BJ (cell line): ENCODE results near the gene SLC39A13. TPM values are rescaled to one million over a fixed set of nuclear protein-coding genes. Genes with fewer than 3 reads are reported as not detected.

Experiments used
- CTCF ChIA-PET: fragments of 350-600 bp; formaldehyde crosslinking; extraction: SDS; loops from one replicate; lab custom pipeline; 2021; ENCODE audit warnings: antibody characterized with exemption, inconsistent platforms; lab: Yijun Ruan, JAX
- POLR2A ChIA-PET: fragments of 300-600 bp; sonication (Branson Sonifier 250); formaldehyde crosslinking; extraction: SDS; loops from one replicate; lab custom pipeline; 2021; ENCODE audit warnings: antibody characterized with exemption; lab: Charles Lee
- DNase-seq: peaks from one replicate; pipeline ENCODE4 v3.0.0-alpha.2; 2011; ENCODE audit warnings: low read depth
- H3K27me3 ChIP-seq: 2 replicates; pipeline ENCODE4 v1.6.0; 2011; ENCODE audit warnings: low read length; ENCODE audit not compliant: control insufficient read depth, insufficient read depth
- H3K36me3 ChIP-seq: 2 replicates; pipeline ENCODE4 v1.5.1; 2011; ENCODE audit warnings: low read length; ENCODE audit not compliant: control insufficient read depth, insufficient read depth
- H3K4me3 ChIP-seq: 2 replicates; pipeline ENCODE4 v1.5.1; 2011; ENCODE audit warnings: low read depth, mild to moderate bottlenecking, control low read depth, low read length
- polyA plus RNA-seq: library from polyadenylated mRNA; depleted of rRNA; stranded (reverse); fragments of >200 nt; gene quantifications from 2 replicates; pipeline ENCODE4 v1.2.3, GENCODE V29; 2011
- TF ChIP-seq, protein P1 (sequence below): IDR thresholded peaks from 2 replicates; pipeline ENCODE4 v1.5.1; 2011; ENCODE audit warnings: low read depth, mild to moderate bottlenecking, control low read depth, inconsistent platforms, low read length, moderate library complexity; ENCODE audit not compliant: insufficient read depth

SLC39A13 gene
- polyA plus RNA-seq, 1 experiment, result 108 TPM

DNA sequence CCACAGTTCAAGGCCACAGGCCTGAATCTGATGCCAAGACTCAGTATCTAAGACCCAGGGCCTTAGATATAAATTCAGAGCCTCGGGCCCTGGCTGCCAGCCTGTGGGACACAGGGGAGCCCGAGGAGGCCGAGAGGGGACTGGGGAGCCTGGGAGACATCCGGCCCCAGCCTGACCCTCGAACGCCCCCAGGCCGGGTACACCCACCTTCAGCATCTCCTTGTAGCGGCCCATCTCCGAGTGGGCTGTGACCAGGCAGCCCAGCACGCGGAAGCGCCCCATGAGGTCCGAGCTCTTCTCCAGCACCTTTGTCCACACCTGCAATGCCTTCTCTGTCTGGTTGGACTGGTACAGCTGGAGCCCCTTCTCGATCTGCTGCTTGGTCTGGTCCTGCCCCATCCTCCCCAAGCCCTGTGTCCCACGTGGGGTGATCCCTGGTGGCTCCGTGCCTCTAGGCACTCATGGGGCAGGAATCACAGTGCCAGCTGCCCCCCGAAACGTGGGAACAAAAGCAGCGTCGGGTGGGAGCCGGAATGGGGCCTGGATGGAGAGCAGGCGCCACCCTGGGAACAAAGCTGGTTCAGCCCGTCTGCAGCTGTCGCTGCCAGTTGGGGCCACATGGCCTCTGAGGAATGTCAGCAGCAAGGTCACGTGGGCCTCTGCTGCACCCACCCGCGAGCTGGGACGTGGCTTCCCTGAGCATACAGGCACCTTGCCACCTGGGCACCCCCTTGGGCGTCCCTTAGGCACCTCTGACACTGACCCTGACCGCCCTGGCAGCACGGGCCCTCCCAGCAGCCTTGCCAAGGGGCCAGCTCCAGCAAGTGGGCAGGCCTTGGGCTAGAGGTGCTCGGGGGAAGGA is 40.4 kb downstream of the SLC39A13 start, which contains the start of gene RAPSN:
RAPSN (minus strand) TSS at position 571 of the 862 bp plus-strand sequence; CDS start at position 399, 172 bp downstream.
- CTCF ChIA-PET, result interaction anchor here (1.8 to 2.7 kb wide), 2 partner anchors 37 to 75 kb away, joined by 4 to 10 read pairs; no protein-coding TSS in a partner anchor
- peaks cover 1% of the 10 kb centered on the region; the same call in 1 of the 2 replicates for H3K36me3 ChIP-seq
- no peaks in the 10 kb centered on the region for H3K27me3 ChIP-seq
- POLR2A ChIA-PET, result interaction anchor here (0.6 kb wide), 1 partner anchor 178 kb away, joined by 4 read pairs; no protein-coding TSS in a partner anchor
- DNase-seq, result no peak
- no peak within 1 kb of the TSS for H3K4me3 ChIP-seq
- TF ChIP-seq, protein P1, sequence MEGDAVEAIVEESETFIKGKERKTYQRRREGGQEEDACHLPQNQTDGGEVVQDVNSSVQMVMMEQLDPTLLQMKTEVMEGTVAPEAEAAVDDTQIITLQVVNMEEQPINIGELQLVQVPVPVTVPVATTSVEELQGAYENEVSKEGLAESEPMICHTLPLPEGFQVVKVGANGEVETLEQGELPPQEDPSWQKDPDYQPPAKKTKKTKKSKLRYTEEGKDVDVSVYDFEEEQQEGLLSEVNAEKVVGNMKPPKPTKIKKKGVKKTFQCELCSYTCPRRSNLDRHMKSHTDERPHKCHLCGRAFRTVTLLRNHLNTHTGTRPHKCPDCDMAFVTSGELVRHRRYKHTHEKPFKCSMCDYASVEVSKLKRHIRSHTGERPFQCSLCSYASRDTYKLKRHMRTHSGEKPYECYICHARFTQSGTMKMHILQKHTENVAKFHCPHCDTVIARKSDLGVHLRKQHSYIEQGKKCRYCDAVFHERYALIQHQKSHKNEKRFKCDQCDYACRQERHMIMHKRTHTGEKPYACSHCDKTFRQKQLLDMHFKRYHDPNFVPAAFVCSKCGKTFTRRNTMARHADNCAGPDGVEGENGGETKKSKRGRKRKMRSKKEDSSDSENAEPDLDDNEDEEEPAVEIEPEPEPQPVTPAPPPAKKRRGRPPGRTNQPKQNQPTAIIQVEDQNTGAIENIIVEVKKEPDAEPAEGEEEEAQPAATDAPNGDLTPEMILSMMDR, result no peak

DNA sequence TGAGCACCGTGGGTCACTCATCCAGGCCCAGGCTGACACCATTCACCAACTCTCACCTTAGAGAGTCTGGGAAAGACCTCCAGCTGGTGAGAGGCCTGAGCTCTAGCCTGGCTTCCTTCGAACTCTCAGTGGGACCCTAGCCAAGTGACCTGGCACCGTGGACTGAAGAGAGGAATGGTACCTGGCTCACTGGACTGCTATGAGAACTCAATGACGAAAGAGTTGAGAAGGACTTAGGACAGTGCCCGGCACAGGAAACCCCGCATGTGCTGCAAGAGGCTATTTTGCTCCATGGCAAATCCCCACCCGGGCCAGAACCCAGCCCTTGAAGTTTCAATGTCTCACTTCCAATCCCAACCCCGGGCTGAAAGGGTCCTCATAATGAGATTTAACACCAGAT is 41.2 kb downstream of the SLC39A13 start:
- Histone ChIP-seq H3K4me3 (no peak overlapping the region), H3K36me3 (peaks cover 1% of the 10 kb centered on the region; the same call in 1 of the 2 replicates), H3K27me3 (no peaks in the 10 kb centered on the region)
- ChIA-PET POLR2A (no interaction called here), CTCF (interaction anchor here (1.8 kb wide), 1 partner anchor 37 kb away, joined by 4 read pairs; no protein-coding TSS in a partner anchor)
- TF ChIP-seq, protein P1, result no peak
- DNase-seq, result no peak

DNA sequence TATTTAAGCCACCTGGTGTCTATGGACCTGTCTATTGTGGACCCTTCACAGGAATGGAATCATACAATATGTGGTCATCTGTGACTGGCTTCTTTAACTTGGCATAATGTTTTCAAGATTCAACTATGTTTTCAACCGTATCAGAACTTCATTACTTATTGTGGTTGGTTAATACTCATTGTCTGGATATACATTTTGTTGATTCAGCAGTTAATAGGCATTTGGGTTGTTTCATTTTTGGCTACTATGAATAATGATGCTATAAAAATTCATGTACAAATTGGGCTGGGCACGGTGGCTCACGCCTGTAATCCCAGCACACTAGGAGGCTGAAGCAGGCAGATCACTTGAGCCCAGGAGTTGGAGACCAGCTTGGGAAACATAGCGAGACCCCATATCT is 43.0 kb downstream of the SLC39A13 start:
- ChIA-PET POLR2A (no interaction called here), CTCF (interaction anchor here (0.6 to 3.5 kb wide), 3 partner anchors 8 to 79 kb away, joined by 3 to 20 read pairs (median 6); no protein-coding TSS in a partner anchor)
- DNase-seq, result no peak
- peaks cover 1% of the 10 kb centered on the region; the same call in 1 of the 2 replicates for H3K36me3 ChIP-seq
- H3K27me3 ChIP-seq, result no peaks in the 10 kb centered on the region
- TF ChIP-seq, protein P1, result no peak
- H3K4me3 ChIP-seq, result no peak overlapping the region

DNA sequence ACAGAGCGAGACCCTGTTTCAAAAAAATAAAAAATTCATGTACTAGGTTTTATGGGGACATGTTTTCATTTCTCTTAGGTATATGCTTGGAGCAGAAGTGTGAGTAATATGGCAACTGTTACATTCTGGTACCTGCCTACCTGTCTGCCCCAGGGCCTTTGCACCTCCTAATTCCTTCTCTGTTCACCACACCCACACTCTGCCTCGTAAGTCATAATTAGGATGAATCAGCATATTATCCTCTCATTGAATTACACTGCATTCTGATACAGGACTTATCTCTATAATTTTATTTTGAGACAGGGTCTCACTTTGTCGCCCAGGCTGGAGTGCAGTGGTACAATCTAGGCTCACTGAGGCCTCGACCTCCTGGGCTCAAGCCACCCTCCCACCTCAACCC is 43.6 kb downstream of the SLC39A13 start:
- Histone ChIP-seq H3K27me3 (no peaks in the 10 kb centered on the region), H3K4me3 (no peak overlapping the region), H3K36me3 (peaks cover 1% of the 10 kb centered on the region; the same call in 1 of the 2 replicates)
- ChIA-PET POLR2A (no interaction called here), CTCF (interaction anchor here (0.6 to 3.5 kb wide), 4 partner anchors 9 to 79 kb away, joined by 3 to 20 read pairs (median 8); no protein-coding TSS in a partner anchor)
- DNase-seq, result no peak
- TF ChIP-seq, protein P1, result no peak

DNA sequence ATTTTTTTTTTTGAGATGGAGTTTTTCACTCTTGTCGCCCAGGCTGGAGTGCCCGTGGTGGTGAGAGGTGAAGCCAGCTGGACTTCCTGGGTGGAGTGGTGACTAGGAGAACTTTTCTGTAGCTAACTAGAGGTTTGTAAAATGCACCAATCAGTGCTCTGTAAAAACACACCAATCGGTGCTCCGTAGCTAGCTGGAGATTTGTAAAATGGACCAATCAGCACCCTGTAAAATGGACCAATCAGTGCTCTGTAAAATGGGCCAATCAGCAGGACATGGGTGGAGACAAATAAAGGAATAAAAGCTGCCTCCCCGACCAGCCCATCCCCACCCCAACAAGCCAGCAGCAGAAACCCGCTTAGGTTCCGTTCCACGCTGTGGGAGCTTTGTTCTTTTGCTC is 45.0 kb downstream of the SLC39A13 start:
- ChIA-PET POLR2A (no interaction called here), CTCF (interaction anchor here (0.7 to 5.3 kb wide), 6 partner anchors 9 to 196 kb away, joined by 3 to 52 read pairs (median 8); partner anchors contain the start of gene NR1H3)
- no peaks in the 10 kb centered on the region for H3K36me3 ChIP-seq
- H3K4me3 ChIP-seq, result no peak overlapping the region
- TF ChIP-seq, protein P1, result no peak
- no peaks in the 10 kb centered on the region for H3K27me3 ChIP-seq
- no peak for DNase-seq
